ENCODE data around the gene LYZL2. TPM values are rescaled to one million over a fixed set of nuclear protein-coding genes. Genes with fewer than 3 reads are reported as not detected.

LYZL2 gene
- polyA plus RNA-seq, 2 donors: not detected

Other genes with a start within 250 kb of the LYZL2 start
- gene MAP3K8, start 195.6 kb downstream of the LYZL2 start, polyA plus RNA-seq: 10 to 100 TPM; 13.7 to 20.1 TPM

Measured in esophagus (tissue), 2 donors.